CD4-positive, alpha-beta T cell treated with Interleukin-4 for 1 hour (primary cell): ENCODE data around the gene SPRR5.

Experiments
- DNase-seq, 2 donors: peaks; one replicate each; pipeline ENCODE4 v3.0.0-alpha.2; 2020 to 2022

SPRR5 gene

DNA sequence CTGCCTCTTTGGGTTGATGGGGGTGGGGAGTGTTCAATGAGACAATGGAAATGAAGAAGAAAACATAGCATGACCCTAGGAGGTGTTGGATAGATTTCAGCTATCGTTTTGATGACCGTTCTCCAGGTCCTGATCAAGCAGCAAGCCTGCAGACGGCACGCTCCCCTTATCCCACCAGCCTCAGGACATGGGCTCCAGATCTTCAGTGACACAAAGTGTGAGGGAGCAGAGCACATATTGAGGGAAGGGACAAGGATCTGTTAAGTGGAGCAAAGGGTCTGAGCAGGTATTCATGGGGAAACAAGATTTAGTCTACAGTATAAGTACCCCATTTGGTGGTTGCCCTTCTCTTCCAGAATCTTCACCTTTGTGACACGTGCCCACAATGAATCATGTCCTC is 4.7 kb downstream of the SPRR5 start:
- no peak for DNase-seq

DNA sequence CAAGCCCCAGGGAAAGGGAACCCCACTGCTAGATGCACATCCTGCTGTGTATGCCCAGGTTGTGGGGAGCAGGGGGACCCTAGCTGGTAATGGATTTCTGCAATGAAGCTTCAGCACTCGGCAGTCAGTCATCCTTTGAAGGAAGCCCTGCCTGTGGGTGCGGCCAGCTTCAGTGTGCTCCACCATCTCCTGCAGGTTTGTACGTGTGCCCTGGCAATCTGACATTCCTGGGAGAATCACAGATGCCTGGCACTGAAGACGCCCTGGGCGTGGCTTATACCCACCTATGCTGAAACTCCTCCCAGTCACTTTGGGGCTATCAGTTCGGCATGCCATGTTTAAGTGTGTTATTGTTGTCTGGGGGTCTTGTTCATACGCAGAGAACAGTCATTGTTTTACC is 6.8 kb downstream of the SPRR5 start:
- no peak for DNase-seq

DNA sequence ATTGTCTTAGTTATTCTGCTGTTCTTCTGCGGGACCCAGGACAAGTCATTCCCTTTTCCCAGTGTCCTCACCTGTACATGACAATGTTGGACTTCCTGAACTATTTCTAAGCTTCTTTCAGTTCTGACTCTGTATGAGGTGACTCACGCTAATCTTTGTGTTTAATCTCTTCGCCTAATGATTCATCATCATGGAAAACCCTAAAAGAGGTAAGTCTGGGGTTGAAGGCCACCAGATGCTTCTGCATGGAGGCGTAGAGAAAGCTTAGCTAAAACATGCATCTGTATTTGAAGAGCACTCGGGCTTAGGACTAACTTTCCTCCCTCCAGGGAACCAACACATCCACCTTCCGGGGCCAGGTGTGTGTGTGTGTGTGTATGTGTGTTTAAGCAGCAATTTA is 7.4 kb downstream of the SPRR5 start:
- no peak for DNase-seq

DNA sequence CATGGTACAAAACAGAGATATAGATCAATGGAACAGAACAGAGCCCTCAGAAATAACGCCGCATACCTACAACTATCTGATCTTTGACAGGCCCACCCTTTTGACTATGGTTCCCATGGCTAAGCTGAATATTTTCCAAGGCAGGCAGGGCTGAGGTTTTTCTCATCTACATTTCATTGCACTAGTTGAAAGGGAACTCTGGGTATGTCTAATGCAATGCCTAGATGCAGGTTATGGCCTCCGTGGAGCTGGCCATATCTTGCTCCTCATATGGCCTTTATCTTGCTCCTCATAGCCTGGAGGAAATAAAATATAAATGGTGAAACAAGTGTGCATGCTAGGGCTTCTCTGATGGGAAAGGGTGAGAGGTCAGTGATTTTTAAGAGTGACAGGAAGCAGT is 10.6 kb downstream of the SPRR5 start:
- no peak for DNase-seq

DNA sequence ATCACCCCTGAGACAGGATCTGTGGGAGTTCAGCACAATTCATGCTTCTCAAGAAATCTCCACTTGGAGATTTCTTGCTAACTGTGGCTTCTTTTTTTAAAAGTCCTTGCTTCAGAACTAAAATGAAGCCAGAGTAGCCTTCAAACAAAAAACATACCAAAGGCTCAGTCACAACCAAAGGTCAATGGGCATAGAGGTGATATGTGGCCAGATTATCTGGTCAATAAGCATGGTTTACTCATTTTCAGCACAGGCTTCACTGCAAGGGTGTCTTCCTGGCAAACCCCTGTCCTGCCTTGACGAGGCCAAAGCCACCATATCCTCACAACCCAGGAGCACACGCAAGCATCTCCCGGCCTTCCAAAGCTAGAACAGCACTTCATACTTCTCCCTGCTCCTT is 12.3 kb downstream of the SPRR5 start:
- no peak for DNase-seq

DNA sequence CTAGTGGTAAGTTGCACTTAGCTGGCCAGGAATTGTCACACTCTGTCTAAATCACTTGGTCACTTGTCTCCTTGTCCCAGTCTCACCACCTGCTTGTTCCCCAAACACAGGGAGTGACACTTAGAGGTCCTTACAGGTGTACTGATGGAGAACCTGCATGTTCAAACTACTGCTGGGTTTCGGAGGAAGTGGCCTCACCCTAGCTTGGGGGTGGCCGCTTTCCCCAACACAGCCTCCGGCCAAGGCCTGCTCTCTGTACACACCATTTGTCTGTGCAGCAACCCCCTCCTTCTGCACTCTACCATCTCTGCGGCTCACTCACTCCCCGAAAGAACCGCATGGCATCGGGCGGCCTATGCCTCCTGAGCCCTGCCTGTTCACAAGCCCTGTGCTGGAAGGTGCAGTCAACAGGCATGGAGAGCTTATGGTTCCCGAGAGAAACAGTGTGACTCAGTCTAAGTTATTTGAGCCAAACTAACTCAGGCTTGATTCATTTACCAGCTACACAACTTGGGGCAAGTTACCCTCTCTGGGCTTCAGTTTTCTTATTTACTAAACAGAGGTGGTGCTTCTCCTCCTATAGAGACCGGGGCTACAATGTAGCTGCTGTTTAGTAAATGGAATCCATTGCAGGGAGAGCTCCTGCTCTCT is 12.9 kb downstream of the SPRR5 start:
- DNase-seq, result no peak

DNA sequence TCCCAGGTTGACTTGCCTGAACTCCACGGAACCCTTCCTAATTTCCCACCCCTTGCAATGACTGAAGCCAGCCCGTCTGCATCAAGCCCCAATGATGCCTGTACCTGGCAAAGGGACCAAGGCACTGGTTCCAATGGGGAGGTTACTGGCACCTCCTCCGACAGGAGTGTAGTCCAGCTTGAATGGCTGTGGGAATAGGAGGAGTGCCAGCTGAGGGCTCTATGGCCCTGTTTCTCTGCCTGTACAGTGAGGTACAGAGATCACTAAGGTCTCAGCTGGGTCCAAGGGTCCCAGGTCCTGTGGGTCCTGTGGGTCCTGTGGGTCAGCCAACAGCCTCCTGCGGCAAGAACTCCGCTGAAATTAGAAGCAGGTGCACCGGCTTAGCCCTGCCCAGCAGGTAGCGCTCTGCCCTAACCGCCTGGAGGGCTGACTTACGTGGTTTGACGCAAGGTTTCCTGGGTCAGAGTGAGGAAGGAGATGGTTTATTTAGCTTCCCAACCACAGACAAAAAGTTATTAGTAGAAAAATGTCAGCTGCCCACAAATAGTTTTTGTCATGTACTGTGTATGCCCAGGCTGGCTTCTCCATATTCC is 13.5 kb downstream of the SPRR5 start:
- no peak for DNase-seq

DNA sequence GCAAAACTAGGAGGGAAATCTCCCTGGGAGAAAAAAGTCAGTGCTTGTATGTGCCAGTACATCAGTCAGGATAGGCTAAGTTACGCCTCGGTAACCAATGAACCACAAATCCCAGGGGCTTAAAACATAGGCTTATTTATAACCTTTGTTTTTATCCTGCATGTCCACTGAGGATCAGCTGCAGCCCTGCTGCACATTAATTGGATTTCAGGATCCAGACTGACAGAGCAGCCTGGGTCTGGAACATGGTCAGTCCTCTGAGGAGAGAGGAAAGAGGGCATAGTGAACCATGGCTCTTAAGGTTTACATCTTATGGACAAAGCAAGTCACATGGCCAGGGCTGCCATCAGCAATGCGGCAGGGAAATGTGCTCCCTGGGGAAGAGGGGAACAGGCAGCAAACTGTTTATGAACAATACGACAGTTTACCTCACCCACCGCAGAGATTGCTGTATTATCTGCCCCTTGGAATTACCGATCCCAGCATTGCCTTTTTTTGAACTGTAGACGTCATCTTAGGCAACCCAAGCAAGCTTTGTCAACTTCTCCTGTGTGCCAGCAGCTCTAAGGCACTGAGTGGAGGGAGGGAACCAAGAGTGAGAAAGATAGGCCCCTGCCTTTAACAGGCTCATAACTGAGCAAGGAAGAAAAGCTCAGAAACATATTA is 14.4 kb downstream of the SPRR5 start:
- DNase-seq, result no peak

DNA sequence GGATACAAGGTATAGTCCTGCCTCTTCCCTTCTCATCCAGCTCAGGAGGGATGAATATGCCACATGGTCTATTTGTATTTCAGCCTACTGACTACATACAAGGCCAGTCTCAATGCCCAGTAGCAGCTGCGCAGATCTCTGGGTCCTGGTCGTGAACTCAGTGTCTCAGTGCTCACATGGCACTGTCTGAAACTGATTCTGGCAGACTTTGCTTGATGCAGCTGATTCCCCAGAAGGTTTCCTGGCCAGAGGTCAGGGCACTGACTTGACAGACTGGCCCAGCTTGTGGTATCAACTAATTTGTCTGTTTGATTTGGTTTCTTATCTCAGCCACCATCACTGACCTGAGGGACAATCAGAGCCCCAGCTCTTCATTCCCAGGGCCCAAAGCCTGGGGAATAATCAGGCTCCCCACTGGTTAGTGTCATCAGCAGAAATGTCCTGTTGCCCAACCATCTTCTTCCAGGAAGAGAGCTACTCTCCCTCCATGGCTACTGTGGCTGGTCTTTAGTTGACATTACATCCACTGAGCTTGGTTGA is 15.9 kb downstream of the SPRR5 start:
- no peak for DNase-seq

DNA sequence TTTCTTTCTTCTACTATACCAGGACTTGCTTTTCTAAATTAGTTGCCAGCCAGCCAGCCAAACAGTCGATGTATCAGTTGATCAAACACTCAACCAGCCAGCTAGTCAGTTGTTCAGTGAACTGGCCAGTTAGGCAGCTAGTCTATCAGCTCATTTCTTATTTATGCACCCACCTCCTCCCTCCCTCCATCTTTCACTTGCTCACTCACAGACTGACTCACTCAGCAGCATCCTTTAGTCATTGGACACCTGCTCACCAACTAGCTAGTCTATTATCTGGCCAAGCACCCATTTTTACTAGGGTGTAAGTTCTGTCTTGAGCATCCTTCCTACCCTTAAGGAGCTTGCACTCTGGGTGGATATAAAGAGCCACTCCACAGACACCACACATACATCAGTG is 17.5 kb downstream of the SPRR5 start:
- no peak for DNase-seq

DNA sequence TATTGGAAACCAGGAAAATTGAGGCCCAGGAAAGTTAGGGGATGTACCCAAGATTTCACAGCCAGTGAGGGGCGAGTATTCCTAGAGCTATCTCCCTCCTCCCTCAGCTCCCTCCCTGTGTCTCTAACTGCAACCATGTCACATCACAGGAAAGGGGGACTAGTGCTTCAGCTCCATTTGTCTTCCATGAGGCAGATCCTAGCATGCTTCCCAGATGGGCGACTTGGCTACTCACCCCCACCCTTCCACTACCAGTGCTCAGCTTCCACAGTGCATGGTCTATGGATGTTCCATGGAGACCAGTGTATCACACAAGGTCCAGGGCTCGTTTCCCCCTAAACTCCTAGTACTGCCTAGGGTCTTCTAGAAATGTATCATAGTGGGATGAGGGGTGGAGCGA is 18.8 kb downstream of the SPRR5 start:
- DNase-seq, result no peak

DNA sequence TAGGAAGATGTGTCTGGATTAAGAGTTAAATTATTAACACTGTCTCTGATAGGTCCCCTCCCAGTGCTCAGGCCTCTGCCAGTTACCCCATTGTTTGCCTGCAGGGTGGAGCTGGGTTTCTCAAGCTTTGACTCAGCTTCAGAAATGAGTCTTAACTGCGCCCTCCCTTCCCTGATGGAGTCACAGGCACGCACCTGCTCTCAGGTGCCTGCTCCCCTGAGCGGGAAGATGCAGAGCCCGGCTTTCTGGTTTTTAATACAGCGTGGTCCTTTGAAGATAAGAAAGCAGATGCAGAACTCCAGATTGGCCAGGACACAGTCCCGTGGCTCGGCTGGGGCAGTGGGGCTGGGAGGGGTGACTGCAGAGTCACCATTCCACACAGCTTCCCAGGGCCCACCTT is 20.2 kb downstream of the SPRR5 start:
- no peak for DNase-seq

DNA sequence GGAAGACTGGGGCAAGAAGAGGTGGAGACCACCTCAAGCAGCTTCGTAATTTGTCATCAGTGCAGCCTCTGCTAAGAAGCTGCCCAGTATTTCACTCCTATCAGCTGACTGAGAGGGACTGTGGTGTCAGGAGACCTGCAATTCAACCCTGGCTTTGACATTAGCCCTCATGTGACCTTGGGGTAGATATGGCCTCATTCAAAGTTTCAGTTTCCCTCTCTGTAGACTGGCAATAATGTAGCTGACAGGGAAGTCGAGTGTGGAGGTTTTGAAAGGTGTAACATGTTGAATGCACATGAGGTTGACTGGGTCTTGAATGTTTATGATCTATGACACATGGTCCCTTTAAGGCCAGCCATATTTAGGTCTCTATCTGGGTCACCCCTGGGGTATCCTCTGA is 21.2 kb downstream of the SPRR5 start:
- DNase-seq, result no peak

DNA sequence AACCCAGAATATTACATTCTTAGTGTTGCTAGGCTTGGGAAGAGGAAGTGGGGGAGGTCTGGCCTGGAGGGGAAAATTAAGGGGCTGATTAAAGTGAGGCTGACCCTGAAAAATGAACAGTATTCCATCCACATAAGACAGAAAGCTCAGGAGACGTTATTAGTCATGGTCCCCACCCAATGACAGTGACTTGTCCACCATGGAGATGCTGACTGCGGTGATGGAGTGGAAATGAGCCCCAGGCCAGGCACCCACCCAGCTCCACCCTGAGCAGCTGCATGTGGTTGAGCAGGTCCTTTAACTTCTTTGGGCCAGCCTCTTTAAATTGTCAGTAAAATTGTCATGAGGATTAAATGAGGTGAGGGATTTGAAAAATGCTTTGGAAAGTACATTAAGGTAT is 22.0 kb downstream of the SPRR5 start:
- no peak for DNase-seq

DNA sequence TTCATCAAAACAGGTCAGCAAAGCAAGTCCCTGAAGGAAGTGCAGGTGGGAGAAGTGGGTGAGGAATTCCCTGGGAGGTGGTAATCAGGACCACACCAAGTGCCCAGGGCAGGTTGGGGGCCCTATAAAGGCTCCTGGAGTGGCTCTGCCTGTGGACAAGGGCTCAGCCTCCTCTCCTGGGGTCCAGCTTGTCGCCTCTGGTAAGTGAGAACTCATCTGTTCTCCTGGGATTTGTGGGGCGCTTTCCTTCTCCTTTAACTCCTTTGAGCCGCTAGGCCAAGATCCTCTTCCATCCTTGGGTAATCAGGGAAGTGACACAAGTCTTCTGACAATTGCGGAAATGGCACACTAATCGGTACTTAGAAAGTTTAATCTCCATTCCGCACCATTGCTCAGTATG is 23.5 kb downstream of the SPRR5 start, which contains the start of gene SPRR4:
SPRR4 (plus strand) TSS at position 154 of the 400 bp plus-strand sequence. CDS start 1,243 bp downstream, outside the sequence.
- no peak for DNase-seq

DNA sequence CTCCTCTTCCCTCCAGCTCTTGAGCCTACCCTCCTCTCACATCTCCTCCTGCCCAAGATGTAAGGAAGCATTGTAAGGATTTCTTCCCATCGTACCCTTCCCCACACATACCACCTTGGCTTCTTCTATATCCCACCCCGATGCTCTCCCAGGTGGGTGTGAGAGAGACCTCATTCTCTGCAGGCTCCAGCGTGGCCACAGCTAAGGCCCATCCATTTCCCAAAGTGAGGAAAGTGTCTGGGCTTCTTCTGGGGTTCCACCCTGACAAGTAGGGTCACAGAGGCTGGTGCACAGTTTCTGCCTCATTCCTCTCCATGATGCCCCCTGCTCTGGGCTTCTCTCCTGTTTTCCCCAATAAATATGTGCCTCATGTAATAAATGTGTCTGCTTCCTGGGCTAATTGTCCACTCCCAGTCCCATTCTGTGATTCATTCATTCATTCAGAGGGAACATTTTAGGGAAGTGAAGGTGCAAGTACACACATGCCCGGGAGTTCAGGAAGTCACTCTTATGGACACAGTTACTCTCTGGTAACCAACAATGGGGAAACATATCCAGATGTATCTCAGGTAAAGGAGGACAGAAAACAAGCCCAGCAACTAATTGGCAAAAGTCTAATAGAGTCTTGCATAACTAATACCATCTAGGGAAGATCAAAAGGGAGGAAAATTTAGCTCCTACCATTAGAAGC is 25.3 kb downstream of the SPRR5 start:
- DNase-seq, result no peak

DNA sequence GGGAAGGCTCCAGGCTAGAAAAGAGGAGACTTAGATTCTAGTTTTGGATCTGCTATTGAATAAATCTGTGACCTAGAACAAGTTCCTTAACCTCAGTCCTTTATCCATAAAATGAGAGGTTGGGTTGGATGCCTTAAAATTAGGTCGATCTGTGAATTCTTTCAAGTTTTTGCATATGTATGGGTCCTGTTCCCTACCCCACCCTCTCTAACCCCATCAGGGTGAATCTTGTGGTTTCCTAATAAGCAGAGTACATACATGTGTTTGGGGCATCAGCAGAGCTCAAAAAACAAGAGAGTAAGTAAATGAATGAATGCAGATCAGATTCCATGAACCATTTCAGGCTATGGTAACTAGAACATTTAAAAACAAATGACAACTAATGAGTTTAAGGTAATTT is 29.7 kb downstream of the SPRR5 start:
- no peak for DNase-seq

DNA sequence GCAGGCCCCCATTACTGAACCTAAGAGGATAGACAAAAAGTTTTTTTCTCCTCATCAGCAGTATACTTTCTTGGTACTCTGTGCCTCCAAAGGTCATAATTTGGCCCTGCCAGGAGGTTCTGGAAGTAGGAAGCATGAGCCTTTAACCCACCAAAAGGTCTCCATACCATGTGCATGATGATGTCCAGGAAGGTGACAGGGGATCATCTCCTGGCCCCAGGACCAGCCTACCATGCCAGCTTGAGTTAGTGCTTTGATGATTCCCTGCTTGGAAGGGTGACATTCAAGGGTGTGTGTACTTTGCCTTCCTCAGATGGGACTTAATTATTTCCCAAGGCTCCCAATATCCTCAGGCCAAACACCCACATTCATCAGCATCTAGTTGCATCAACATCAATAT is 30.6 kb downstream of the SPRR5 start:
- DNase-seq, result no peak

DNA sequence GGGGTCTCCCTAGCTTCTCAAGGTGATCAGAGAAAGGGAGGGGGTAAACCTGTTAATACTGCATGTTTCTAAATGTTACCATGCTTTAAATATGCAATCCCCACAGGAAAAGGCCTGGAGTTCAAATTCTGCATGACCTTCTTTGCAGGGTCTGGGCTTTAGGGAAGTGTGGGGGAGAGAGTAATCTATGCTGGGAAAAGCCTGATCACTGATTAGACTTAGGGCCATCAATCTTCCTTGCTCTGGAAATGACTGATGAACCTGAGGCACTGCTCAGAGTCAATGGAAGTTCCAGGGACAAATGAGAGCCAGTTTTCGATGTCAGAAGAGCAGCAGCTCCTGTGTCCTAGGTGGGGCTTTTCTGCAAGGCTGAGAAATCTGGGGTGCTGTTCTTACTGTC is 33.7 kb downstream of the SPRR5 start:
- no peak for DNase-seq

DNA sequence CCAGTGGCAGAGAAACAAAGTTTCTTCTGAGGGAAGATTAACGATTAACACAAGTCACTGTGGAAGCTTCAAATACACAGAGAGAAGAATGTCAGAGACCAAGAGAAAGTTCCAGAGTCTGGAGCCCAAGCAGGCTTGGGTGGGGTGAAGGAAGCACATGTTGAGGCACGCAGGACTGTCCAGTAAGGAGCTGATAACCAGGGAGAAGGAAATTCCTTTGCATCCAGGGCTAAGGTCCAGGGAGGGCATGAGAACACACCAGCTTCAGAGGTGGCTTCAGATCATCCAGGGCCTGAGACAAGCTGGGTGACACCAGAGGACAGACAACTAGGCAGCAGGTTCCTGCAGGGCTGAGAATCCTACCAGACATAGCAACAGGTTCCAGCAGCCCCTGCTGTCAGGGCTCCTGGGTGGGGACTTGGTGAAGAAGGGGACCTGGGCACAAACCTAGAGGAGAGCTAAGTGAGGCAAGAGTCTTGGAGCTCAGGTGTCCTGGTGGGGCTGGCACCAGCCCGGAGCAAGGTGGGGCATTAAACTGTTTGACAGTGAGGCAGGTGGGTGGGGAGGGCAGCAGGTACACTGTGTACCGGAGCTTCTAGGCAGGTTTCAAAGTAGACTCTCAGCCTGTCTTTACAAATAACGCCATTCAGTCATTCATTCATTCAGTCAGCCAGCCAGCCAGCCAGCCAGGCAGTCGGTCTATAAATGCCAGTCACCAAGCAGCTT is 34.3 kb downstream of the SPRR5 start:
- DNase-seq, result no peak

DNA sequence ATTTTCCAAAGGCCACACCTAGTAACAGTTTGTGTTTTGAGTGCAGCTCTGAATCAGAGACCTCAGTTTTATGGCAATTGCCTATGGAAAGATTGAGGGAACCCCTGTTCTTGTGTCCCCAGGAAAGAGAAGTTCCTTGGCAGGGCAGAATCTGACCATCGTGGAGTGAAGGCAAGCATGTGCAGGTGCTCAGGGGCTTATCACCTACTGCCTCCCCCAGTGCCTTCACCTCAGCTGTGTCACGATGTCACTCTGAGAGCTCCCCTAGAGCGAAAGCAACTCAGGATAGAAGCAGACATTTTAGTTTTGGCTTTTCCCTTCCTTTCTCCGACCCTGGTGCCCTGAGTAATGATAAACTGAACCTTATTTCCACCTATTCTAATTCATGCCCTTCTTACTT is 35.1 kb downstream of the SPRR5 start:
- DNase-seq, result no peak

DNA sequence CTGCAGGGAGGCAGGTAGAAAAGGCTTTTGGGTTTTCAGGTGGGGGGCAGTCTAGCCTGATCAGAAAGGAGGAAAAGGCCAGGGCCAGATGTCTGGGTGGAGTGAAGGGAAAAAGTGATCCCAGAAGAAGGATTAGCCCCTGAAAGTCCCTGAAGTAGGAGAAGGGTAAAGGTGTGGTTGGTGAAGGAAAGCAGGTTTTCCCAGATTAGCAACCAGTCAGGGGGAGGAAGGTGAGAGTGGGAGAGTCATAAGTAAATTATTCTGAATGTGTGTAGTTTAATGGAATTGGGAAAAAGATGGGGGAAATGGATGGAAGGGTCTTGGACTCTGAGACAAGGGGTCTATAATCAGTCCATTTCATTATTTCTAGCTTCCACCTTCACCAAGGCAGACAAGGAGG is 36.2 kb downstream of the SPRR5 start:
- no peak for DNase-seq

DNA sequence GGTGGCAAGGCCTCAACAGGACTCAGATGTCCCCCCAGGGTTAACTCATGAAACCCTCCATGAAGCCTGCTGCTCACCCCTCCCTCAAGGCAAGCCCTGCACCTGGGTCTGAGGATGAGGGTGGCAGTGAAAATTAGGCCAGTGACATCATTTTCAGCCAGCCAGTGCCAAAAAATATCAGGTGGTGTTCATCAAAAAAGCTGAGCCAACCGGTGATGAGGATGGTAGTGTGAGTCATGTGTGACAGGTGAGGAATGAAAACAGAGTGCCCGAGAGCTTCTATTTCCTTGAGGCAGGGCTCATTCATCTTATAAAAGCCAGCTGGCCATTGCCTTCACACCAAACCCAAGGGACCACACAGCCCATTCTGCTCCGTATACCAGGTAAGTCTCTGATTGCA is 36.7 kb downstream of the SPRR5 start, which contains the start of gene SPRR1A:
SPRR1A (plus strand) TSS at position 339 of the 400 bp plus-strand sequence. CDS start 1,150 bp downstream, outside the sequence.
- no peak for DNase-seq
